ENCODE data around the gene SSU72. TPM values are rescaled to one million over a fixed set of nuclear protein-coding genes. Genes with fewer than 3 reads are reported as not detected.

The SSU72 gene
- total RNA-seq, 1 donor from 2014 or later = 94.1 TPM

DNA sequence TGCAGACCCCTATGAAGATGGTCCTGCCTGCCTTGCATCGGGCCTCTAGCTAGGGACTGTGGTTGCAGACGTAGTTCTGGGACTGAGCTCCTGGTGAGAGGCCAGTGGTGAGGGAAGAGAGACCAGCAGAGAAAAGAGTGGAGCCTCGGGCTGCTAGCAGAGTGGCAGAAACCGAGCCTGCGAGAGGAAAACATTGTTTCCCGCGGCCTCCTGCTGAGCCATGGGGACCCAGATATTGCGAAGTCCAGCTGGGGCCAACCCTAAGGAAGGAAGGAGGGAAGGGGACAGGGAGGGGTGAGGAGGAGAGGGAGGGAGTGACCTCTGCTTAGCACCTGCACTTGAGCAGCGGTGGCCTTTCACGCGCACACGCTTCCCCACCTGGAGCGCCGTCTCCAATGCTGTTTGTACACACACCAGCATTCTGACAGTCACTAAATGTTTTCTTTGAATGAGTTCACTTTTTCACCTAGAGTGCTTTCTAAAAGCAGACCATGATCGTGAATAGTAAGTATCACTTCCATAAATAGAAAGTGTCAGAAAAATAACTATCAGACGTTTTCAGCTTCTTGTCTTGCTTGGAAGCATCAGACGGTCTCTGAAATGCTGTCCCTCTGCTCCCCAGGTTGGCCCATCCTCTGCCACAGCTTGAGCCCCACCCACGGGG, 27.8 kb upstream of the SSU72 start:
- H3K27me3 ChIP-seq = peaks cover 63% of the 10 kb centered on the region
- H3K9me3 Mint-ChIP-seq = no peaks in the 10 kb centered on the region
- peaks cover 16% of the 10 kb centered on the region for H3K27me3 Mint-ChIP-seq (ENCODE audit: insufficient read depth, low read depth)

DNA sequence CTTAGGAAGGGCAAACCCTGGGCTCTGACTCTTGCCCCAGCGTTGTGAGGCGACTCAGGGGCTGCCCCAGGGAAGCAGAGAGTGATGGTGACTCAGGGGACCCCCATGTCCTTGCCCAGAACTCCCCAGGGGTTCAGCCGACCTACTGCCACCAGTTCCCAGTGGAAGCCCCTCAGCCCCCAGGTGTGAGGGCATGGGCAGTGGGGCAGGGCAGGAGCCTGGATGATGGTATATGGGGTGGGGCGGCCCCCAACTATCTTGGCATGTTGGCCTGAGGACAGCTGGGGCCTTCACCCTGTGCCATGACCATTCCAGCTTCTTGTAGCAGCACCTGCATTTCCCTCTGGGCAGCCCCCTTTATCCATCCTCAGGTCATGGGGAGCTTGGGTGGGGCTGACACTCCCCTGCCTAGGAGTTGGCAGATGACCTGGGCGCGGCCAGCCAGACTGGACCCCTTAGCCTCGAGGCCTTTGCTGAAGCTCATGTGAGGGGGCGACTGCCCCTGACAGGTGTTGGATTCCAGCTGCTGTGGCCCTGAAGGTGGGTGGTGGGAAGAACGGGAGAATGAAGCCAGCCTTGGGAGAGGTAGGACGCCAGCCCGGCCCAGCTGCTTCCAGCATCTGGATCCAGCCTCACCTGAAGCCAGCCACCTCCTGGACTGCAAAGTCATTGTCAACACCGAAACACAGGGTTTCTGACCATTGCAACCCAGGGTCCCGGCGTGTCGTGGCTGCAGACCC, 27.1 kb upstream of the SSU72 start:
- Mint-ChIP-seq H3K27me3 (ENCODE audit: insufficient read depth, low read depth) (peaks cover 16% of the 10 kb centered on the region), H3K9me3 (no peaks in the 10 kb centered on the region), H3K4me3 (peak overlapping the region; percentile 13), H3K4me1 (peaks cover 9% of the 10 kb centered on the region), H3K36me3 (no peaks in the 10 kb centered on the region), H3K27ac (no peak overlapping the region)
- Histone ChIP-seq H3K27me3 (peaks cover 70% of the 10 kb centered on the region), H3K4me1 (peaks cover 10% of the 10 kb centered on the region), H4K20me1 (ENCODE audit: low read depth) (peaks cover 21% of the 10 kb centered on the region), H3K4me3 (no peak overlapping the region), H3K4me2 (no peak overlapping the region), H3K27ac (no peak overlapping the region), H3F3A (ENCODE audit: low read depth) (peaks cover 17% of the 10 kb centered on the region), H3K79me2 (ENCODE audit: low read depth) (no peaks in the 10 kb centered on the region), H3K36me3 (no peaks in the 10 kb centered on the region), H2AFZ (replicated peaks) (no peak overlapping the region), H3K9me3 (ENCODE audit: low read depth) (no peaks in the 10 kb centered on the region), H3K9ac (no peak overlapping the region)
- no peak for DNase-seq (ENCODE audit: low spot score)
- no peak for TF ChIP-seq EZH2 (IDR thresholded peaks at IDR 0.05)

More for the DNA sequence above, 27.8 kb upstream of the SSU72 start:
- peaks cover 6% of the 10 kb centered on the region for H3K4me1 ChIP-seq
- no peaks in the 10 kb centered on the region for H3K79me2 ChIP-seq (ENCODE audit: low read depth)
- TF ChIP-seq, protein P1, sequence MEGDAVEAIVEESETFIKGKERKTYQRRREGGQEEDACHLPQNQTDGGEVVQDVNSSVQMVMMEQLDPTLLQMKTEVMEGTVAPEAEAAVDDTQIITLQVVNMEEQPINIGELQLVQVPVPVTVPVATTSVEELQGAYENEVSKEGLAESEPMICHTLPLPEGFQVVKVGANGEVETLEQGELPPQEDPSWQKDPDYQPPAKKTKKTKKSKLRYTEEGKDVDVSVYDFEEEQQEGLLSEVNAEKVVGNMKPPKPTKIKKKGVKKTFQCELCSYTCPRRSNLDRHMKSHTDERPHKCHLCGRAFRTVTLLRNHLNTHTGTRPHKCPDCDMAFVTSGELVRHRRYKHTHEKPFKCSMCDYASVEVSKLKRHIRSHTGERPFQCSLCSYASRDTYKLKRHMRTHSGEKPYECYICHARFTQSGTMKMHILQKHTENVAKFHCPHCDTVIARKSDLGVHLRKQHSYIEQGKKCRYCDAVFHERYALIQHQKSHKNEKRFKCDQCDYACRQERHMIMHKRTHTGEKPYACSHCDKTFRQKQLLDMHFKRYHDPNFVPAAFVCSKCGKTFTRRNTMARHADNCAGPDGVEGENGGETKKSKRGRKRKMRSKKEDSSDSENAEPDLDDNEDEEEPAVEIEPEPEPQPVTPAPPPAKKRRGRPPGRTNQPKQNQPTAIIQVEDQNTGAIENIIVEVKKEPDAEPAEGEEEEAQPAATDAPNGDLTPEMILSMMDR (IDR thresholded peaks at IDR 0.05) = no peak
- no peak for TF ChIP-seq EZH2 (IDR thresholded peaks at IDR 0.05)
- TF ChIP-seq EZH2phosphoT487 (IDR thresholded peaks at IDR 0.05) = no peak
- peaks cover 16% of the 10 kb centered on the region for H3F3A ChIP-seq (ENCODE audit: low read depth)
- peaks cover 21% of the 10 kb centered on the region for H4K20me1 ChIP-seq (ENCODE audit: low read depth)
- no peak overlapping the region for H3K9ac ChIP-seq
- no peak overlapping the region for H3K4me2 ChIP-seq
- H3K4me3 ChIP-seq = no peak overlapping the region
- H3K4me1 Mint-ChIP-seq = peaks cover 9% of the 10 kb centered on the region
- H3K27ac Mint-ChIP-seq = no peak overlapping the region
- DNase-seq (ENCODE audit: low spot score) = no peak
- no peaks in the 10 kb centered on the region for H3K9me3 ChIP-seq (ENCODE audit: low read depth)
- H3K36me3 Mint-ChIP-seq = no peaks in the 10 kb centered on the region
- peak overlapping the region; percentile 13 for H3K4me3 Mint-ChIP-seq
- H3K36me3 ChIP-seq = no peaks in the 10 kb centered on the region
- no peak overlapping the region for H3K27ac ChIP-seq
- no peak overlapping the region for H2AFZ ChIP-seq (replicated peaks)

DNA sequence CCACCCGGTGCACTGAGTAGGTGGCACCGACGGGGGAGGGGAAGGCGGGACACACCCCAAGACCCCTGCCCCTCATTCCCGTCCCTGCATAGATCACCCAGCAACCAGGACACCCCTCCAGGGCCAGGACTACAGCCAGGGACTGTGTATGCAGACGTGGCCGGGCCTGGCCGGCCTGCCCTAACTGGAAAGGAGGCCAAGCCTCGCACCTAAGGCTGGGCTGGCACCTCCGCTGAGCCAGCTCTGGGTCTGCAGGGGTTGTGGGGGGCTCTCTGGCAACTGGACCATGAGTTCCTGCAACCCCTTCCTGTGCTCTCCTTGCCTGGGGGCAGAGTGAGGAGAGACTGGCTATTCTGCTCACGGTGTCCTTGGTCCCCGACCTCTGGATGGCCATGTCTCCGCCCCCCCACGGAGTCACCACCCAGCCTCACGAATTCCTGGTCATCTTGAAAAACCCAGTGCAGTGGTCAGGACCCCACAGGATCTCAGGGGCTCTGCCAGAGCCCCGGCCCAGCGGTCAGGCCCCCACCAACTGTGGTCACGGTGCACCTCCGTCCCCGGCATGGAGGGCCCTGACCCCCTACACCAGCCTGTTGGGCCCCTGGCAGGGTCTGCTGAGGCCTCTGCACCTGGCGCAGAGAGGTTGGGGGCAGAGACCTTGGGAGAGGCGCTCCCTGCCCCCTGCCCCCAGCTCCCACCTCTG, 26.3 kb upstream of the SSU72 start:
- H3K27ac ChIP-seq = no peak overlapping the region
- H3K4me1 ChIP-seq = peaks cover 10% of the 10 kb centered on the region
- Mint-ChIP-seq H3K4me3 (peak overlapping the region; percentile 81), H3K9me3 (no peaks in the 10 kb centered on the region), H3K4me1 (peaks cover 9% of the 10 kb centered on the region), H3K36me3 (no peaks in the 10 kb centered on the region), H3K27ac (no peak overlapping the region), H3K27me3 (ENCODE audit: insufficient read depth, low read depth) (peaks cover 16% of the 10 kb centered on the region)
- no peak for DNase-seq (ENCODE audit: low spot score)
- no peaks in the 10 kb centered on the region for H3K36me3 ChIP-seq
- TF ChIP-seq, protein P1 (IDR thresholded peaks at IDR 0.05) = no peak
- TF ChIP-seq EZH2phosphoT487 (IDR thresholded peaks at IDR 0.05) = peak; percentile 10
- peak; percentile 57 for TF ChIP-seq EZH2 (IDR thresholded peaks at IDR 0.05)
- H3K79me2 ChIP-seq (ENCODE audit: low read depth) = no peaks in the 10 kb centered on the region
- no peak overlapping the region for H2AFZ ChIP-seq (replicated peaks)
- peaks cover 21% of the 10 kb centered on the region for H4K20me1 ChIP-seq (ENCODE audit: low read depth)
- H3K4me2 ChIP-seq = peak overlapping the region; percentile 87
- peaks cover 24% of the 10 kb centered on the region for H3F3A ChIP-seq (ENCODE audit: low read depth)
- peak overlapping the region; percentile 56 for H3K4me3 ChIP-seq
- no peak overlapping the region for H3K9ac ChIP-seq
- peaks cover 77% of the 10 kb centered on the region for H3K27me3 ChIP-seq
- H3K9me3 ChIP-seq (ENCODE audit: low read depth) = no peaks in the 10 kb centered on the region

Data from neural progenitor cell (in vitro differentiated cells).